PC-9 (cell line): Measurements from ENCODE around the gene EYS. TPM values are rescaled to one million over a fixed set of nuclear protein-coding genes. Genes with fewer than 3 reads are reported as not detected.

Experiments used
- BruUV-seq: library from RNA; stranded (reverse); fragments of 400-500 nt; replicated peaks from 2 replicates; lab custom pipeline; 2021; lab: Mats Ljungman, UMichigan
- CTCF ChIA-PET: fragments of 300-600 bp; sonication (Branson Sonifier 250); formaldehyde crosslinking; loops from one replicate; lab custom pipeline; 2022; ENCODE audit warnings: antibody characterized with exemption; lab: Charles Lee
- POLR2A ChIA-PET: fragments of 300-600 bp; sonication (Branson Sonifier 250); formaldehyde crosslinking; loops from one replicate; lab custom pipeline; 2022; ENCODE audit warnings: antibody characterized with exemption; ENCODE audit not compliant: unreplicated experiment; lab: Charles Lee
- DNase-seq, 2 experiments: peaks; one replicate each; pipeline versions ENCODE4 v3.0.0 to v3.0.0-alpha.2; 2015 to 2022; ENCODE audit warnings: mixed read lengths in 1 of 2
- H2AFZ ChIP-seq: fragments of 200-600 bp; sonication (generic); 2 replicates; pipeline ENCODE4 v1.8.1; 2017; ENCODE audit warnings: antibody characterized with exemption
- H3F3A ChIP-seq: fragments of 200-600 bp; sonication (generic); 2 replicates; pipeline ENCODE4 v1.8.1; 2017; ENCODE audit warnings: antibody characterized with exemption, mild to moderate bottlenecking, low read depth; ENCODE audit not compliant: insufficient read depth
- H3K27ac ChIP-seq: fragments of 200-600 bp; sonication (generic); 2 replicates; pipeline ENCODE4 v1.6.1; 2016; ENCODE audit warnings: mixed run types
- H3K27me3 ChIP-seq: fragments of 200-600 bp; sonication (generic); 2 replicates; pipeline ENCODE4 v1.6.1; 2016; ENCODE audit warnings: low read depth, mixed run types; ENCODE audit not compliant: insufficient read depth
- H3K36me3 ChIP-seq: fragments of 200-600 bp; sonication (generic); 2 replicates; pipeline ENCODE4 v1.6.1; 2016; ENCODE audit warnings: low read depth, mixed run types
- H3K4me1 ChIP-seq: fragments of 200-600 bp; sonication (generic); replicated peaks from 2 replicates; pipeline ENCODE4 v1.6.1; 2016; ENCODE audit warnings: mixed run types; ENCODE audit not compliant: insufficient read depth
- H3K4me2 ChIP-seq: fragments of 200-600 bp; sonication (generic); 2 replicates; pipeline ENCODE4 v1.6.1; 2017; ENCODE audit warnings: mixed run types
- H3K4me3 ChIP-seq: fragments of 200-600 bp; sonication (generic); 2 replicates; pipeline ENCODE4 v1.6.1; 2016; ENCODE audit warnings: mixed run types
- H3K79me2 ChIP-seq: fragments of 200-600 bp; sonication (generic); 2 replicates; pipeline ENCODE4 v1.6.1; 2017; ENCODE audit warnings: low read depth, mixed run types
- H3K9me2 ChIP-seq: fragments of 200-600 bp; sonication (generic); 2 replicates; pipeline ENCODE4 v1.8.1; 2017; ENCODE audit warnings: mild to moderate bottlenecking; ENCODE audit not compliant: insufficient read depth
- H3K9me3 ChIP-seq: fragments of 200-600 bp; sonication (generic); 2 replicates; pipeline ENCODE4 v1.8.1; 2016; ENCODE audit warnings: low read depth; ENCODE audit not compliant: insufficient read depth
- H4K20me1 ChIP-seq: fragments of 200-600 bp; sonication (generic); 2 replicates; pipeline ENCODE4 v1.8.1; 2017; ENCODE audit not compliant: insufficient read depth
- EZH2 ChIP-seq: fragments of 200-600 bp; sonication (generic); IDR thresholded peaks from 2 replicates; pipeline ENCODE4 v1.8.0; 2017; ENCODE audit warnings: antibody characterized with exemption, low read depth
- intact Hi-C: fragments of 100-400 bp; cut with micrococcal nuclease; formaldehyde crosslinking; loops from one replicate; pipeline ENCODE4 v1.10.0; 2022; ENCODE audit not compliant: unreplicated experiment
- total RNA-seq: library from RNA; stranded (reverse); gene quantifications from 2 replicates; pipeline ENCODE4 v1.2.3, GENCODE V29; 2021
- TF ChIP-seq, protein P1 (sequence below): fragments of 200-600 bp; sonication (generic); conservative IDR thresholded peaks from 2 replicates; pipeline ENCODE4 v1.6.1; 2017; ENCODE audit warnings: mixed run types, antibody characterized with exemption, mild to moderate bottlenecking, moderate library complexity

EYS gene
- total RNA-seq, 1 experiment from 2014 or later: not detected

DNA sequence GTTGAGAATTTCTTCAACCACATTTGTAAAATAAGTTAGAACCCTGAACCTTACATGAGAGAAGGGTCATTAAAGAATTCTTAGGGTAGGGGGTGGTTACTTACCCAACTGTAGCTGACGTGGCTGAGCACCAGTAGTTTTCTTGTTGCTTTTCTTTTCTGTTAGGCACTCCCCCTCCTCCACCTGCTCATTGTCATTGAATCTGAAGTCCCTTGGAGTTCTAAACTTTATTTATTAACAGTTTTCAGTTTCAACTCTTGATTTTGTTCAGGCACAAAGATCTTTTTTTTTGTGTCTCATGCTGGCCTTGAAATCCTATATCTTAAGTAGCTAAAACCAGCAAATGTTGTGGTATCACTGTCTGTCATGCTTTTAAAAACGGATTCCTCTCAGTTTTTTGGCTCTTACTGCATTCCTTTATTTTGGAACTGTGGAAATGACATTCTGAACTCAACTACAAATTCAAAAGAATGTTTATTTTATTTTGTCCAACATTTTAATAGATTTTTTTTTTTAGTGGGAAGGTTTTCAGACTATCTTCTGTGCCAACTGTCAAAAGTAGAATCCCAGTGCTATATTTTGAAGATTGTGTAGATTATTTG, 1606.2 kb downstream of the EYS start:
- no peaks in the 10 kb centered on the region for H3F3A ChIP-seq
- POLR2A ChIA-PET: no interaction called here
- H3K9me2 ChIP-seq: no peaks in the 10 kb centered on the region
- H4K20me1 ChIP-seq: no peaks in the 10 kb centered on the region
- H3K79me2 ChIP-seq: no peaks in the 10 kb centered on the region
- H3K4me3 ChIP-seq: no peak overlapping the region
- intact Hi-C loops: no loop called here
- no peaks in the 10 kb centered on the region for H3K27me3 ChIP-seq
- no peaks in the 10 kb centered on the region for H3K4me1 ChIP-seq
- H2AFZ ChIP-seq: no peak overlapping the region
- H3K27ac ChIP-seq: no peak overlapping the region
- no peaks in the 10 kb centered on the region for H3K36me3 ChIP-seq
- CTCF ChIA-PET: no interaction called here
- no peaks in the 10 kb centered on the region for H3K9me3 ChIP-seq
- DNase-seq: no peak
- no peak overlapping the region for H3K4me2 ChIP-seq
- no TSS peak for BruUV-seq
- no peak for TF ChIP-seq EZH2
- TF ChIP-seq, protein P1, sequence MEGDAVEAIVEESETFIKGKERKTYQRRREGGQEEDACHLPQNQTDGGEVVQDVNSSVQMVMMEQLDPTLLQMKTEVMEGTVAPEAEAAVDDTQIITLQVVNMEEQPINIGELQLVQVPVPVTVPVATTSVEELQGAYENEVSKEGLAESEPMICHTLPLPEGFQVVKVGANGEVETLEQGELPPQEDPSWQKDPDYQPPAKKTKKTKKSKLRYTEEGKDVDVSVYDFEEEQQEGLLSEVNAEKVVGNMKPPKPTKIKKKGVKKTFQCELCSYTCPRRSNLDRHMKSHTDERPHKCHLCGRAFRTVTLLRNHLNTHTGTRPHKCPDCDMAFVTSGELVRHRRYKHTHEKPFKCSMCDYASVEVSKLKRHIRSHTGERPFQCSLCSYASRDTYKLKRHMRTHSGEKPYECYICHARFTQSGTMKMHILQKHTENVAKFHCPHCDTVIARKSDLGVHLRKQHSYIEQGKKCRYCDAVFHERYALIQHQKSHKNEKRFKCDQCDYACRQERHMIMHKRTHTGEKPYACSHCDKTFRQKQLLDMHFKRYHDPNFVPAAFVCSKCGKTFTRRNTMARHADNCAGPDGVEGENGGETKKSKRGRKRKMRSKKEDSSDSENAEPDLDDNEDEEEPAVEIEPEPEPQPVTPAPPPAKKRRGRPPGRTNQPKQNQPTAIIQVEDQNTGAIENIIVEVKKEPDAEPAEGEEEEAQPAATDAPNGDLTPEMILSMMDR: no peak

DNA sequence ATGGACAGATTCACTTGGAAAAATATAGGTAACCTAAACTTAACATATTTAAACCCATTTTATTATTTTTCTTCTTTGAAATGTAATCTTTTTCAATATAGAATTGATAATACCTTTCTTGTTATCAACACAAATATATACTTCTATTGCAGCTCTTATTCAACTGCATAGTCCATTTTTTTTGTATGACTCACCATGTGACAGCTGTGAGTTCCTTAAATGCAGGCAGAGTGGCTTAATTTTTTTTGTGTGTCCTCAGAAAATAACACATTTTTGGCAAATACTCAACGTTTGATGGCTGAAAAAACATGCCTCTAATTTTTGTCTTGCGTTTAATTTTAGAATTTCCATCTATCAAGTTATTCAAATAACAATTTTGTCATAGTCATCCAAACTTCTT, 1616.7 kb downstream of the EYS start:
- no peaks in the 10 kb centered on the region for H3K4me1 ChIP-seq
- H3K4me2 ChIP-seq: no peak overlapping the region
- no peaks in the 10 kb centered on the region for H4K20me1 ChIP-seq
- H3K9me2 ChIP-seq: no peaks in the 10 kb centered on the region
- TF ChIP-seq, protein P1: no peak
- TF ChIP-seq EZH2: no peak
- no peak for DNase-seq
- no TSS peak for BruUV-seq
- H3K79me2 ChIP-seq: no peaks in the 10 kb centered on the region
- intact Hi-C loops: no loop called here
- ChIA-PET POLR2A (no interaction called here), CTCF (no interaction called here)
- H2AFZ ChIP-seq: no peak overlapping the region
- H3F3A ChIP-seq: no peaks in the 10 kb centered on the region
- no peaks in the 10 kb centered on the region for H3K9me3 ChIP-seq
- H3K27ac ChIP-seq: no peak overlapping the region
- no peak overlapping the region for H3K4me3 ChIP-seq
- H3K27me3 ChIP-seq: no peaks in the 10 kb centered on the region
- H3K36me3 ChIP-seq: no peaks in the 10 kb centered on the region

DNA sequence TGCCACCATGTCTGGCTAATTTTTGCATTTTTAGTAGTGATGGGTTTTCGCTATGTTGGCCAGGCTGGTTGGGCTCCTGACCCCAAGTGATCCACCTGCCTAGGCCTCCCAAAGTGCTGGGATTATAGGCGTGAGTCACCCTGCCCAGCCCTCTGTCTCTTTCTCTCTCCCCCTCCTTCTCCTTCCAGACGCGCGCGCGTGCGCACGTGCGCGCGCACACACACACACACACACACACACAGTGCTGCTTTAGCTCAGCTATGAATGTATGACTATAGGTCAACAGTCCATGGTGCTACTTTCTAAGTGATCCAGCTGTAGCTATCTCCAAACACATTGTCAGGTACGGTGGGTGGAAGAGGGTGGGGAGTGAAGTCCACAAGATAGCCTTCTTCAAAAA, 1621.9 kb downstream of the EYS start:
- H3K27ac ChIP-seq: no peak overlapping the region
- no peaks in the 10 kb centered on the region for H3K9me2 ChIP-seq
- H3K4me2 ChIP-seq: no peak overlapping the region
- H3K9me3 ChIP-seq: no peaks in the 10 kb centered on the region
- intact Hi-C loops: no loop called here
- DNase-seq: no peak
- no peak for TF ChIP-seq EZH2
- TF ChIP-seq, protein P1: no peak
- H3K79me2 ChIP-seq: no peaks in the 10 kb centered on the region
- no TSS peak for BruUV-seq
- H4K20me1 ChIP-seq: no peaks in the 10 kb centered on the region
- H3F3A ChIP-seq: no peaks in the 10 kb centered on the region
- no peak overlapping the region for H3K4me3 ChIP-seq
- no peaks in the 10 kb centered on the region for H3K36me3 ChIP-seq
- H3K27me3 ChIP-seq: no peaks in the 10 kb centered on the region
- ChIA-PET CTCF (no interaction called here), POLR2A (no interaction called here)
- H3K4me1 ChIP-seq: no peaks in the 10 kb centered on the region
- no peak overlapping the region for H2AFZ ChIP-seq
